NB4 (cell line): Measurements from ENCODE around the gene TMEM174.

Source experiments
- DNase-seq: peaks from one replicate; pipeline ENCODE4 v3.0.0; 2010; ENCODE audit warnings: low read depth
- H3K4me3 ChIP-seq: one replicate; pipeline ENCODE4 v1.5.1; 2011; ENCODE audit warnings: mild to moderate bottlenecking, low read depth, low read length, moderate library complexity
- CTCF ChIP-seq: IDR thresholded peaks from one replicate; pipeline ENCODE4 v1.5.1; 2012; ENCODE audit warnings: low read depth, low read length
- MAX ChIP-seq: IDR thresholded peaks from 2 replicates; pipeline ENCODE4 v1.6.1; 2011; ENCODE audit warnings: low read depth, low read length
- MYC ChIP-seq: IDR thresholded peaks from 2 replicates; pipeline ENCODE4 v1.6.1; 2011; ENCODE audit warnings: low read depth, low read length
- POLR2A ChIP-seq: IDR thresholded peaks from 2 replicates; pipeline ENCODE4 v1.6.1; 2011; ENCODE audit warnings: mild to moderate bottlenecking; ENCODE audit not compliant: insufficient read length; ENCODE audit errors: extremely low read depth

TMEM174 gene

GRCh38 chr5:73174100-73174815, 1.3 kb downstream of the TMEM174 start:
- DNase-seq: peak; percentile 20
- no peak for TF ChIP-seq POLR2A
- TF ChIP-seq CTCF: no peak
- no peak overlapping the region for H3K4me3 ChIP-seq

GRCh38 chr5:73176250-73176649, 3.3 kb downstream of the TMEM174 start:
- H3K4me3 ChIP-seq: no peak overlapping the region
- no peak for DNase-seq
- no peak for TF ChIP-seq CTCF
- TF ChIP-seq MAX: no peak
- no peak for TF ChIP-seq POLR2A
- TF ChIP-seq MYC: no peak

GRCh38 chr5:73178265-73178664, 5.3 kb downstream of the TMEM174 start:
- no peak for DNase-seq
- H3K4me3 ChIP-seq: no peak overlapping the region
- TF ChIP-seq CTCF: no peak
- TF ChIP-seq MYC: no peak
- no peak for TF ChIP-seq POLR2A
- TF ChIP-seq MAX: no peak

- DNase-seq: no peak
- no peak for TF ChIP-seq MYC
- TF ChIP-seq MAX: no peak
- no peak for TF ChIP-seq POLR2A
- TF ChIP-seq CTCF: no peak
- H3K4me3 ChIP-seq: no peak overlapping the region
Measured at GRCh38 chr5:73179730-73180129, 6.7 kb downstream of the TMEM174 start.

GRCh38 chr5:73180566-73180965, 7.6 kb downstream of the TMEM174 start:
- no peak overlapping the region for H3K4me3 ChIP-seq
- no peak for DNase-seq
- TF ChIP-seq MAX (no peak), MYC (no peak), POLR2A (no peak), CTCF (no peak)

- no peak for TF ChIP-seq MYC
- TF ChIP-seq CTCF: no peak
- no peak for TF ChIP-seq MAX
- TF ChIP-seq POLR2A: no peak
- H3K4me3 ChIP-seq: no peak overlapping the region
- no peak for DNase-seq
Measured at GRCh38 chr5:73182307-73182706, 9.3 kb downstream of the TMEM174 start.
